ENCODE results near the gene KLK13.

- TF ChIP-seq, protein P1, sequence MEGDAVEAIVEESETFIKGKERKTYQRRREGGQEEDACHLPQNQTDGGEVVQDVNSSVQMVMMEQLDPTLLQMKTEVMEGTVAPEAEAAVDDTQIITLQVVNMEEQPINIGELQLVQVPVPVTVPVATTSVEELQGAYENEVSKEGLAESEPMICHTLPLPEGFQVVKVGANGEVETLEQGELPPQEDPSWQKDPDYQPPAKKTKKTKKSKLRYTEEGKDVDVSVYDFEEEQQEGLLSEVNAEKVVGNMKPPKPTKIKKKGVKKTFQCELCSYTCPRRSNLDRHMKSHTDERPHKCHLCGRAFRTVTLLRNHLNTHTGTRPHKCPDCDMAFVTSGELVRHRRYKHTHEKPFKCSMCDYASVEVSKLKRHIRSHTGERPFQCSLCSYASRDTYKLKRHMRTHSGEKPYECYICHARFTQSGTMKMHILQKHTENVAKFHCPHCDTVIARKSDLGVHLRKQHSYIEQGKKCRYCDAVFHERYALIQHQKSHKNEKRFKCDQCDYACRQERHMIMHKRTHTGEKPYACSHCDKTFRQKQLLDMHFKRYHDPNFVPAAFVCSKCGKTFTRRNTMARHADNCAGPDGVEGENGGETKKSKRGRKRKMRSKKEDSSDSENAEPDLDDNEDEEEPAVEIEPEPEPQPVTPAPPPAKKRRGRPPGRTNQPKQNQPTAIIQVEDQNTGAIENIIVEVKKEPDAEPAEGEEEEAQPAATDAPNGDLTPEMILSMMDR (IDR thresholded peaks at IDR 0.05 in 8 of 11, conservative IDR thresholded peaks at IDR 0.05 in 3 of 11): no peak
- TF ChIP-seq POLR2AphosphoS5 (IDR thresholded peaks at IDR 0.05): no peak
Observed at GRCh38 chr19:51024924-51025323, 40.0 kb downstream of the KLK13 start.
